GM12878 (cell line): Measurements from ENCODE around the gene TMEM151A. TPM values are rescaled to one million over a fixed set of nuclear protein-coding genes. Genes with fewer than 3 reads are reported as not detected.

Experiments
- BHLHE40 ChIP-seq, 2 experiments: fragments of 450-650 bp in 1 of 2; IDR thresholded peaks; 2 replicates each; pipeline ENCODE4 v1.6.1; 2011 to 2017; ENCODE audit warnings: low read depth in 2 of 2, borderline replicate concordance in 1 of 2, improper control_type of control experiment in 1 of 2, low read length in 1 of 2, mild to moderate bottlenecking in 1 of 2
- CHD2 ChIP-seq: IDR thresholded peaks from 2 replicates; pipeline ENCODE4 v1.6.1; 2011; ENCODE audit warnings: low read depth, low read length, improper control_type of control experiment, borderline replicate concordance
- FOS ChIP-seq: IDR thresholded peaks from 3 replicates; pipeline ENCODE4 v1.6.1; 2011; ENCODE audit warnings: borderline replicate concordance; ENCODE audit not compliant: insufficient read length; ENCODE audit errors: extremely low read depth
- GABPA ChIP-seq: IDR thresholded peaks from 2 replicates; pipeline ENCODE4 v1.6.1; 2014; ENCODE audit warnings: antibody characterized with exemption, low read depth, mild to moderate bottlenecking, inconsistent platforms
- IRF4 ChIP-seq: IDR thresholded peaks from 2 replicates; pipeline ENCODE4 v1.6.1; 2011; ENCODE audit warnings: low read depth, low read length
- MYC ChIP-seq: IDR thresholded peaks from 2 replicates; pipeline ENCODE4 v1.6.1; 2011; ENCODE audit warnings: mild to moderate bottlenecking, low read length, moderate library complexity, inconsistent platforms; ENCODE audit not compliant: insufficient read depth, insufficient replicate concordance, insufficient read length, severe bottlenecking
- NFXL1 ChIP-seq: fragments of 450-650 bp; IDR thresholded peaks from 2 replicates; pipeline ENCODE4 v1.6.1; 2017; ENCODE audit warnings: antibody characterized with exemption, mild to moderate bottlenecking, borderline replicate concordance
- PAX5 ChIP-seq: IDR thresholded peaks from 2 replicates; pipeline ENCODE4 v1.6.1; 2011; ENCODE audit warnings: low read depth, low read length, borderline replicate concordance
- RB1 ChIP-seq: fragments of 450-650 bp; formaldehyde crosslinking; IDR thresholded peaks from 2 replicates; pipeline ENCODE4 v1.6.1; 2017; ENCODE audit warnings: mild to moderate bottlenecking, borderline replicate concordance
- TARDBP ChIP-seq: IDR thresholded peaks from 2 replicates; pipeline ENCODE4 v1.6.1; 2016; ENCODE audit warnings: borderline replicate concordance
- TCF3 ChIP-seq: IDR thresholded peaks from 2 replicates; pipeline ENCODE4 v1.6.1; 2012; ENCODE audit warnings: low read depth, mild to moderate bottlenecking, low read length, borderline replicate concordance; ENCODE audit not compliant: insufficient read depth
- ZNF217 ChIP-seq: fragments of 450-650 bp; IDR thresholded peaks from 2 replicates; pipeline ENCODE4 v1.6.1; 2017; ENCODE audit warnings: antibody characterized with exemption, mild to moderate bottlenecking
- ZNF24 ChIP-seq: fragments of 450-650 bp; IDR thresholded peaks from 2 replicates; pipeline ENCODE4 v1.6.1; 2017; ENCODE audit warnings: antibody characterized with exemption, mild to moderate bottlenecking
- ZNF274 ChIP-seq: IDR thresholded peaks from one replicate; pipeline ENCODE4 v1.8.0; 2011; ENCODE audit not compliant: insufficient read length, insufficient read depth
- ZSCAN29 ChIP-seq: fragments of 450-650 bp; IDR thresholded peaks from 2 replicates; pipeline ENCODE4 v1.6.1; 2017; ENCODE audit warnings: mild to moderate bottlenecking, moderate library complexity
- ZZZ3 ChIP-seq: IDR thresholded peaks from 2 replicates; pipeline ENCODE4 v1.6.1; 2011; ENCODE audit warnings: low read depth; ENCODE audit not compliant: control insufficient read depth, insufficient read length
- polyA plus RNA-seq, 11 experiments: library from polyadenylated mRNA; depleted of rRNA in 4 of 11; unstranded in 6 of 11; stranded (reverse) in 5 of 11; fragments of >200 nt; fragmentation: Nextera tagmentation in 4 of 11; fragmentation: Illumina TruSeq in 1 of 11; extraction: Ambion mirVana in 4 of 11; extraction: Trizol in 1 of 11; gene quantifications; 1 replicate in 1 of 11; 2 replicates in 10 of 11; pipeline versions ENCODE4 v1.2.1 to v1.2.3, GENCODE V29; 2011 to 2016; ENCODE audit warnings: inconsistent platforms in 2 of 11, missing spikeins in 2 of 11, low read depth in 1 of 11
- total RNA-seq, 4 experiments: library from RNA; depleted of rRNA in 3 of 4; stranded (reverse); fragments of >200 nt in 3 of 4; fragmentation: Illumina TruSeq in 1 of 4; extraction: Trizol in 1 of 4; gene quantifications; 2 replicates each; pipeline versions ENCODE4 v1.2.1 to v1.2.3, GENCODE V29; 2013 to 2021
- TF ChIP-seq, protein P1 (sequence below): IDR thresholded peaks from 2 replicates; pipeline ENCODE4 v1.6.1; 2011; ENCODE audit warnings: borderline replicate concordance, low read depth, mild to moderate bottlenecking, moderate library complexity, mixed read lengths, low read length; ENCODE audit not compliant: insufficient read depth; ENCODE audit errors: extremely low read length
- TF ChIP-seq, protein P2 (sequence below): fragments of 450-650 bp; IDR thresholded peaks from 2 replicates; pipeline ENCODE4 v1.6.1; 2017; ENCODE audit warnings: mild to moderate bottlenecking
- TF ChIP-seq, protein P3 (sequence below): IDR thresholded peaks from 2 replicates; pipeline ENCODE4 v1.6.1; 2011; ENCODE audit warnings: borderline replicate concordance, low read depth, mild to moderate bottlenecking, moderate library complexity, low read length; ENCODE audit not compliant: insufficient read depth, poor library complexity, severe bottlenecking
- TF ChIP-seq, protein P4 (sequence below): fragments of 450-650 bp; formaldehyde crosslinking; IDR thresholded peaks from 2 replicates; pipeline ENCODE4 v1.5.0; 2022; ENCODE audit warnings: mild to moderate bottlenecking, missing genetic modification characterization

Gene TMEM151A
- total and polyA plus RNA-seq, 10 of the 15 experiments (the other 5 are each of a cell fraction or from before 2014, with no cell fraction given), result not detected

DNA sequence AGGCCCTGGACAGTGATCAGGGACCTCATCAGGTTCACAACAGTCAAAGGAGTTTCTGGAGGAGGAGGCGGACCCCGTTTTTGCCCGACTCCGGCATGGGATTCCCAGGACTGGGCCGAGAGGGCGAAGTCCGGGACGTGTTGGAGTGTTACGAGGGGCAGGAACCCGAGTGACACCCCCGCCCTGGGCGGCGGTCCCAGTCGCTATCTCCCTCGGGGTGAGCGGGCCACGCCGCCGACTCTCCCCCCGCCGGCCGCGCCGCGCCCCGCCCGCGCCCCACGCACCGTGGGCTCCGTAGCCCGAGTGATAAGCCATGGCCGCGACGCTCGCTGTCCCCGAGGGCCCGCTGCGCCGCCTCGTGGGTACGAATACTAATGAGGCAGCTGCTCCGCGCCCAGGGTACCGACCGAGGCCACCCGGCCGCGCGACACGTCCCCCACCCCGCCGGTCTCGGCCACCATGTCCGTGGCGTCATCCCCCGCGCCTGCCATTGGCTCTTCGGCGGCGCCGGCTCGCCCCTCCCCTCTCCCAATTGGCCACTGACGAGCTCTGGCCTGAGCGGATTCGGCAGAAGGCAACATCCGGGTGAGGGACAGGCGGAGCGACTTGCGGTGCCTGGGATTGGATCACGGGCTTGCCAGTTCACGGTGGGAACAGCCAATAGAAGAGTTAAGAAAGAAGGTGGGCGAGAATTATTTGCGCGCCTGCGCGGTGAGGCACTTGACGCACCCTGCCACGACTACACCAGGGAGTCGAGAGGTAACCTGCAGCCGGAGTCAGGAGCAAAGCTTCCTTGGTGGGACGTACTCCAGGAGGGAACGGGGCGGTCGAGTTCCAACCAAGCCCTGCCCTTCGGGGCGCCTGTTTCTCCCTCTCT is 2.8 kb upstream of the TMEM151A start, which contains the start of gene YIF1A (continued):
- TF ChIP-seq PAX5 (no peak), ZZZ3 (no peak), MYC (peak; percentile 75), ZNF217 (no peak), GABPA (peak; percentile 83), ZSCAN29 (no peak), IRF4 (no peak), NFXL1 (no peak), ZNF274 (no peak), ZNF24 (no peak), TARDBP (no peak), FOS (peak; percentile 69), CHD2 (peak; percentile 96), BHLHE40 (IDR thresholded peaks at IDR 0.05; ENCODE audit: borderline replicate concordance in 1 of 2, low read depth in 2 of 2, low read length in 1 of 2) (peak in 1 of 2 experiments; percentile 47; a peak in 1 of 4 replicates), TCF3 (0 out of 2 replicates have a peak, but pooled peaks have one; percentile 33), RB1 (peak; percentile 60; the same call in 1 of the 2 replicates)
- TF ChIP-seq, protein P1, sequence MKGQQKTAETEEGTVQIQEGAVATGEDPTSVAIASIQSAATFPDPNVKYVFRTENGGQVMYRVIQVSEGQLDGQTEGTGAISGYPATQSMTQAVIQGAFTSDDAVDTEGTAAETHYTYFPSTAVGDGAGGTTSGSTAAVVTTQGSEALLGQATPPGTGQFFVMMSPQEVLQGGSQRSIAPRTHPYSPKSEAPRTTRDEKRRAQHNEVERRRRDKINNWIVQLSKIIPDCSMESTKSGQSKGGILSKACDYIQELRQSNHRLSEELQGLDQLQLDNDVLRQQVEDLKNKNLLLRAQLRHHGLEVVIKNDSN, result peak; percentile 10
- TF ChIP-seq, protein P2, sequence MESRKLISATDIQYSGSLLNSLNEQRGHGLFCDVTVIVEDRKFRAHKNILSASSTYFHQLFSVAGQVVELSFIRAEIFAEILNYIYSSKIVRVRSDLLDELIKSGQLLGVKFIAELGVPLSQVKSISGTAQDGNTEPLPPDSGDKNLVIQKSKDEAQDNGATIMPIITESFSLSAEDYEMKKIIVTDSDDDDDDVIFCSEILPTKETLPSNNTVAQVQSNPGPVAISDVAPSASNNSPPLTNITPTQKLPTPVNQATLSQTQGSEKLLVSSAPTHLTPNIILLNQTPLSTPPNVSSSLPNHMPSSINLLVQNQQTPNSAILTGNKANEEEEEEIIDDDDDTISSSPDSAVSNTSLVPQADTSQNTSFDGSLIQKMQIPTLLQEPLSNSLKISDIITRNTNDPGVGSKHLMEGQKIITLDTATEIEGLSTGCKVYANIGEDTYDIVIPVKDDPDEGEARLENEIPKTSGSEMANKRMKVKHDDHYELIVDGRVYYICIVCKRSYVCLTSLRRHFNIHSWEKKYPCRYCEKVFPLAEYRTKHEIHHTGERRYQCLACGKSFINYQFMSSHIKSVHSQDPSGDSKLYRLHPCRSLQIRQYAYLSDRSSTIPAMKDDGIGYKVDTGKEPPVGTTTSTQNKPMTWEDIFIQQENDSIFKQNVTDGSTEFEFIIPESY, result no peak
- TF ChIP-seq, protein P3, sequence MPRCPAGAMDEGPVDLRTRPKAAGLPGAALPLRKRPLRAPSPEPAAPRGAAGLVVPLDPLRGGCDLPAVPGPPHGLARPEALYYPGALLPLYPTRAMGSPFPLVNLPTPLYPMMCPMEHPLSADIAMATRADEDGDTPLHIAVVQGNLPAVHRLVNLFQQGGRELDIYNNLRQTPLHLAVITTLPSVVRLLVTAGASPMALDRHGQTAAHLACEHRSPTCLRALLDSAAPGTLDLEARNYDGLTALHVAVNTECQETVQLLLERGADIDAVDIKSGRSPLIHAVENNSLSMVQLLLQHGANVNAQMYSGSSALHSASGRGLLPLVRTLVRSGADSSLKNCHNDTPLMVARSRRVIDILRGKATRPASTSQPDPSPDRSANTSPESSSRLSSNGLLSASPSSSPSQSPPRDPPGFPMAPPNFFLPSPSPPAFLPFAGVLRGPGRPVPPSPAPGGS, result no peak
- TF ChIP-seq, protein P4, sequence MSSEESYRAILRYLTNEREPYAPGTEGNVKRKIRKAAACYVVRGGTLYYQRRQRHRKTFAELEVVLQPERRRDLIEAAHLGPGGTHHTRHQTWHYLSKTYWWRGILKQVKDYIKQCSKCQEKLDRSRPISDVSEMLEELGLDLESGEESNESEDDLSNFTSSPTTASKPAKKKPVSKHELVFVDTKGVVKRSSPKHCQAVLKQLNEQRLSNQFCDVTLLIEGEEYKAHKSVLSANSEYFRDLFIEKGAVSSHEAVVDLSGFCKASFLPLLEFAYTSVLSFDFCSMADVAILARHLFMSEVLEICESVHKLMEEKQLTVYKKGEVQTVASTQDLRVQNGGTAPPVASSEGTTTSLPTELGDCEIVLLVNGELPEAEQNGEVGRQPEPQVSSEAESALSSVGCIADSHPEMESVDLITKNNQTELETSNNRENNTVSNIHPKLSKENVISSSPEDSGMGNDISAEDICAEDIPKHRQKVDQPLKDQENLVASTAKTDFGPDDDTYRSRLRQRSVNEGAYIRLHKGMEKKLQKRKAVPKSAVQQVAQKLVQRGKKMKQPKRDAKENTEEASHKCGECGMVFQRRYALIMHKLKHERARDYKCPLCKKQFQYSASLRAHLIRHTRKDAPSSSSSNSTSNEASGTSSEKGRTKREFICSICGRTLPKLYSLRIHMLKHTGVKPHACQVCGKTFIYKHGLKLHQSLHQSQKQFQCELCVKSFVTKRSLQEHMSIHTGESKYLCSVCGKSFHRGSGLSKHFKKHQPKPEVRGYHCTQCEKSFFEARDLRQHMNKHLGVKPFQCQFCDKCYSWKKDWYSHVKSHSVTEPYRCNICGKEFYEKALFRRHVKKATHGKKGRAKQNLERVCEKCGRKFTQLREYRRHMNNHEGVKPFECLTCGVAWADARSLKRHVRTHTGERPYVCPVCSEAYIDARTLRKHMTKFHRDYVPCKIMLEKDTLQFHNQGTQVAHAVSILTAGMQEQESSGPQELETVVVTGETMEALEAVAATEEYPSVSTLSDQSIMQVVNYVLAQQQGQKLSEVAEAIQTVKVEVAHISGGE (CRISPR knock-in tag), result no peak
